ENCODE results near the gene GPSM3.
"Not testable (repeated sequence)": the region's sequence is repeated elsewhere in the genome, so short reads cannot be mapped to it uniquely, and the experiment has no call there.

GPSM3 gene

DNA sequence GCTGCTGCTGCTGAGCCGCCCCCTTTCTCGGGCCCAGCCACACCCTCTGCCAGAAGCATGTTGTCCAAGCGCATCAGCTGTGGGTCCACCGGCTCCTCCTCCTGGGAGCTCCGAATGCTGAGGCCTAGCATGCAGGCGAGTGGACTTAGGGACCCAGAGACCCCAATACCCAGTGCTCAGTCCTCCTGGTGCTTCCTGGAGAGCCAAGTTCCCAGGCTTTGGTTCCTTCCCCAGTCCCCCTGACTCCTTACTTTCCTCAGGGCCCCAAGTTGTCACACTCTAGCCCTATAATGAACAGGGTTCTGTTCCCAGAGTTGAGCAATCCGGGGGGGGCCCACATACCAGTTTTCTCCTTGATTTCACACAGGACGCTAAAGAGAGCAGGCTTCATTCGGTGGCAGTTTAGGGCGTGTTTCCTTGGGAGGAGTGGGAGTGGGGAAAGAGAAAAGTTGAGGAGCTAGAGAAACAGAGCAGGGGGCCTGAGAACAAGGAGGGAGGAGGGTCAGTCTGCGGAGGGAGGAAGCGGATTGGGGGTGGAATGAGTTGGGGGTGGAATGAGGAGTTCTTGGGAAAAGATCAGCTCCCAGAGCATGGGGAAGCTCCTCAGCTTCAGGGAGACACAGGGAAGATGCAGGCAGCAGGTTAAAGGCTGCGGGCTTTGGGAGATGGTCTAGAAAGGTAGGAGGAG is 3.9 kb downstream of the GPSM3 start:
- DNase-seq (ENCODE audit: low read depth in 2 of 3, low spot score in 2 of 3) = no peak

DNA sequence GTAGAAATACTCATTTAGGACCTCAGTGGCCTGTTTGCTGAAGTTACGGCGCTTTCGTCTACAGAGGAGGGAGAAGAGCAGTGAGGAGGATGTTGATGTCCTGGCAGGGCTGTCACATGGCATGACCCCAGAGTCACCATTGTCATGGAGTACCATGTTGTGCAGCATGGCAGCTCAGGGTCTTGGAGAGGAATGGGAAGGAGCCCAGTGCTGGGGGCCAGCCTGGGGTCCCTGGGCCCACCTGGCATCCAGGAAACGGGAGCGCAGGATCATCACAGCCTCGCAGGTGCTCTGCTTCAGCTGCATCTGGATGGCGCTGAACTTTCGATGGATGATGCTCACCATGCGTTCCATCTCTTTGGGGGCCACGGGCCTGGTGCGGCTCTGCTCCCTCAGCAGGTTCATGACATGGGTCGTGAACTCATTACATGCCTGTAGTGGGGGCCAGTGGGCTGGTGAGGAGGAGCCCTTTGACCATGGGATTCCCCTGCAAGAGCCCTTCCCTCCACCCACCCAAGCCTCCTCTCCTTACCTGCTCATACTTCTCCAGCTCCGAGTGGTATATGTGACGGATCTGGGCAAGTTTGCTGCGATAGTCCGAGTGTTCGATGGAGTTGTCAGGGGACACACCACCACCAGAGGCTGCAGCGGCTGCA is 4.6 kb downstream of the GPSM3 start:
- not testable (repeated sequence) for DNase-seq (ENCODE audit: low read depth in 2 of 3, low spot score in 2 of 3)

DNA sequence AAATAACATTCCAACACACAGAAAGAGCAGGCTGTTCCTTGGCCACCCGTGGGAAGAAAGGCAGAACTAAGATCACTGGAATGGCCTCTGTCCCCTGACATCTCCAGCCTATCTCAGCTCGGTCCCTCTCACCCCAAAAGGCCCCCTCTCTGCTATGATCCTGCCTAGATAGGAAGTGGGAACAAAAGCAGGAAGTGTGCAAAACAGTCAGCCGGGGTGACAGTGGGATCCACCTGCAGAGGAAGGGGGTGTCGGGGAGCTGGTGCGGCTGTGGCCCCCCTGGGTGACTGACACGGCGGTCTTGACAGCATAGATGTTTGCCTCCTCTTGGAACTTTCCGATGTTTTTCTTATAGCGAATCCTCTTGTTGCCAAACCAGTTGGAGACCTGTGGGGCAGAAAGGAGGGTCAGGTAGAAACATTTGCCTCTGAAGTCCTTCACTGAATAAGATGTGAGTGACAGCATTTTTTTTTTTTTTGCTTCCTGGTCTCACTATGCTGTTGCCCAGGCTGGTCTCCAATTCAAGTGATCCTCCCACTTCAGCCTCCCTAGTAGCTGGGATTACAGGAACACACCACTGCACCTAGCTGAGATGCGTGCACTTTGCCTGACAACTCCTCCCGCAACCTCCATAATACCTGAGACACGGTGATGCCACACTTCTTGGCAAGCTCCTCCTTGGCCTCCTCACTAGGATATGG is 5.3 kb downstream of the GPSM3 start:
- DNase-seq (ENCODE audit: low read depth in 2 of 3, low spot score in 2 of 3) = no peak

- not testable (repeated sequence) for DNase-seq (ENCODE audit: low read depth in 2 of 3, low spot score in 2 of 3)
Measured at GRCh38 chr6:32186151-32186840, 6.1 kb downstream of the GPSM3 start.

- not testable (repeated sequence) for DNase-seq (ENCODE audit: low read depth in 2 of 3, low spot score in 2 of 3)
Measured at GRCh38 chr6:32185681-32186131, 6.7 kb downstream of the GPSM3 start.

DNA sequence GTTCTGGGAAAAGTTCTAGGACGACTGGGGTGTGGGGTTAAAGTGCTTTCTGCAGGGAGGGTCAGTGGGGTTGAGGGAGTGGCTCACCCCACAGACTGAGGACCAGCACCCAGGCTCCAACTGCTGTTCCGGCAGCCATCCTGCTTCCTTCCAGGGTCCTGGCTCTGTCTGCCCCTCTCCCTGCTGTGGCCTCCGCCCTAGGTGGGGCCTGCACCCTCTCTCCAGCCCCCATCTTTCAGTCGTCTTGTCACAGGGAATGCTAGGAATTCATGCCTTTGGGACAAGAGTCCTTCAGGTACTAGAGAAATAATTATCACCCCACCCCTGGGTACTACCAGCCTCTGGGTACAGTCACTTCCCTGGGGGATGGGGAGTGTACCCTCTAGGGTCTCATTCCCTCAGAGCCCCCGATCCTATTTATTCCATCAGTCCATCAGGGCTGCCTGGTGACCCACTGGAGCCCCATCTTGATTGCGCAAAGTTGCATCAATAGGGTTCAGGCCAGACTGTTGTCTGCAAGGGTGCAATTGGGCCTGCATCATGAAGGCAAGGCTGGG is 8.3 kb downstream of the GPSM3 start, which contains the start of gene AGER:
TSS of gene AGER (minus strand) at position 170 of the 557 bp plus-strand sequence. CDS start at position 139, 31 bp downstream.
- no peak for DNase-seq (ENCODE audit: low read depth in 2 of 3, low spot score in 2 of 3)

DNA sequence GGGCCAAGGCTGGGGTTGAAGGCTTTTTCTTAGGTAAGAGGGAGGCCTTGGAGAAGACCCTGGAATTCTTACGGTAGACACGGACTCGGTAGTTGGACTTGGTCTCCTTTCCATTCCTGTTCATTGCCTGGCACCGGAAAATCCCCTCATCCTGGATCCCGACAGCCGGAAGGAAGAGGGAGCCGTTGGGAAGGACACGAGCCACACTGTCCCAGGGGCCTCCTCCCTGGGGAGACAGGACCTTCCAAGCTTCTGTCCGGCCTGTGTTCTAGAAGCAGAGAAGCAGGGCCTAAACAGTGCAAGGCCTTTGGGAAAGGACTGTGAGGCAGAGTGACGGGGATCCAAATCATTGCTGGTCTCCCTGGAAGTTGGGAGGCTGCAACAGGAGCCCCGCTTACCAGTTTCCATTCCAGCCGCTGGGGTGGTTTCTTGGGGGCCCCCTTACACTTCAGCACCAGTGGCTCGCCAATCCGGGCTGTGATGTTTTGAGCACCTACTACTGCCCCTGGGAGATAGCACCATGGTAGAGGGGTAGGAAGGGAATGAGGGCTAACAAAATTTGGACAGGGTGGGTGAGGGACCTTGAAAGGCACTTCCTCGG is 8.9 kb downstream of the GPSM3 start:
- DNase-seq (ENCODE audit: low read depth in 2 of 3, low spot score in 2 of 3) = no peak

GRCh38 chr6:32183030-32183429 is 9.4 kb downstream of the GPSM3 start:
- no peak for DNase-seq (ENCODE audit: low read depth in 2 of 3, low spot score in 2 of 3)

GRCh38 chr6:32182555-32182981 is 9.9 kb downstream of the GPSM3 start:
- no peak for DNase-seq (ENCODE audit: low read depth in 2 of 3, low spot score in 2 of 3)

GRCh38 chr6:32181915-32182529 is 10.4 kb downstream of the GPSM3 start:
- DNase-seq (ENCODE audit: low read depth in 2 of 3, low spot score in 2 of 3) = no peak

GRCh38 chr6:32181148-32181702 is 11.2 kb downstream of the GPSM3 start:
- DNase-seq (ENCODE audit: low read depth in 2 of 3, low spot score in 2 of 3) = no peak

GRCh38 chr6:32179766-32180405 is 12.6 kb downstream of the GPSM3 start:
- DNase-seq (ENCODE audit: low read depth in 2 of 3, low spot score in 2 of 3) = no peak

GRCh38 chr6:32178547-32179440 is 13.6 kb downstream of the GPSM3 start:
- no peak for DNase-seq (ENCODE audit: low read depth in 2 of 3, low spot score in 2 of 3)

DNA sequence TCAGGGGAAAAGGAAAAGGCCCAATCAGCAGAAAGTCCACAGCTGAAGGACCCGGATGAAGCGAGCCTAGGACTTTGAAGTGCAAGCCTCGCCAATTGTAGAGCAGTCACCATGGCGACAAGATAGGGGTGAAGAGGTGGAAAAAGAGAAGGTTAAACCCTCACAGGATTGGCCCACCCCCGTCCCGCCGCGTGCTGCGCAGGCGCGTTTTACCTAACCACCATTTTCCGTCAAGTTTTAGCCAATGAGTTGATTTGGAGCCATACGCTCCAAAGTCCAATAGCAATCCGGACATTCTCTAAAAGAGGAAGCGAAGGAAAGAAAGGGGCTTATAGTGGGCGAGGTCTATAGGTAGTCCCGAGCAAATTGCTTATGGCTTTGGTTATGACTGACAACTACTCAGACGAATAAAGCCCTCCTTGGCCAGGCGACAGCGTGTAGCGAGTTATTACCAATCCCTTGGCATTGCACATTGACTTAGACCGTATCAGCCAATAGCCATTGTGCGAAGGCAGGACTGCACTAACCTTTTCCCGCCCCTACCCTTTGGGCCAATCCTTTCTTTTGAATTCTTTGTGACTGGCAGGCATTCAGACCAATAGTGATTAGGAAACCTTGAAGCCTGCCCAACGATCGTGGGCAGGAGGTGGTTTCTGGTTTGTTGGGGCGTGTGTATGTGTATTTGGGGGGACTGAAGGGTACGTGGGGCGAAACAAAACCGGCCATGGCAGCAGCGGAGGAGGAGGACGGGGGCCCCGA is 14.5 kb downstream of the GPSM3 start, which contains the start of gene RNF5:
TSS of gene RNF5 (plus strand) at position 618 of the 759 bp plus-strand sequence. CDS start at position 725, 107 bp downstream.
- DNase-seq (ENCODE audit: low read depth in 2 of 3, low spot score in 2 of 3) = peak; percentile 66 to 80 (median 78)

DNA sequence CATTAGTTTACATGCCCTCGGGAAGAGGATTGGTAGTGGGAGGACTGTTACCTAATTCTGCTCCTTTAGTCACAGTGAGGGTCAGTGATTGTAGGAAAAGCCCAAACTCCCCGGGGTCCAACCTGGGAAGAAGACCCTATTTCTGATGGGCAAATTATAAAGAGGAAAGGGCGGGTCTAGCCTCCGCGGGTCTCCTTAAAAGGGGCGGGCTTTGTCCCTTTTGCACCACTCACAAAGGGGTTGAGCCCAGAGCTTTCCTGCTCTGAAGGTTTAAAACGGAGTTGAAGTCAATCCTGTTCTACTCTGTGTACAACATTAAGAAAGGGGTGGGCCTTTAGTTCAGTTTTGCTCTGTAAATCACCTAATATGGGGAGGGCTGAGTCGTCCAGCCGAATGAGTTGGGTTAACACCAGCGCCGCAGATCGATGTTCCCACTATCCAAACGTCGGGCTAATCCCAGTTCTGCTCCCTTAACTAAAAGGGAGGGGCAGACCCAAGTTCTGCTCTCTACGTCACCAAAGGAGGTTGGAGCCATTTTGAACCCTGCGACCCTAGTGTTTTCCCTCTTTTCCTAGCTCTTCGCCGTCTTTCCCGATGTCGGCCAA is 15.2 kb downstream of the GPSM3 start:
- no peak for DNase-seq (ENCODE audit: low read depth in 2 of 3, low spot score in 2 of 3)

DNA sequence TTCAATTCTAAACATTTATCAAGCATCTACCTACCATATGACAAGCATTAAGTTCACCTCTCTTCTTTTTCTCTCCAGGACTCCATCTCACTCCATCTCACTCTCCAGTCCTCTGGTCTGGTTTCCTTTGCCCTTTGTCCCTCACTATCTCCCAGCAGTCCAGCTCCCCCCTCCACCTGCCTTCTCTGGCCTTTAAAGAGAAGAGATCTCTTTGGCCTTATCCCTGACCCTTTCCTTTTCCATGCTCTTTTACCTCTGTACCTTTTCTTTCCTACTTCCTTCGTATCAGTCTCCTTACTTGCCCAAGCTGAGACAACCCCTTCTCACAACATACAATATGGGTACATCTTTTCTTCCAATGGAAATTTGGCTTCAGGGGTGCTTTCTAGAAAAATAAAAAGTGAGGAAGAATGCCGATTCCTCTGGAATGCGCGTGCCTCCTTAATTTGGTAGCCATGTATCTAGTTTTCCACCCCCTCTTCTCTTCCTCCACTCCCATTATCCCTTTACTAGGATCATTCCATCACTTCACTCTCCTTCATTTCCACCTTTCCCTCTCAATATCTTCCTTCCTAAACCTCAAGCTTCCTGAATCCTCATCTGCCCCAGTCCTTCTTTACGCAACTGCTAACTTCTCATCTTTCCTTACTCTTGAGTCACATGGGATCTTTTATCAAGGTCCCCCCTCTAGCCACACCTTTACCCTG is 15.8 kb downstream of the GPSM3 start:
- no peak for DNase-seq (ENCODE audit: low read depth in 2 of 3, low spot score in 2 of 3)
